Mucosa of descending colon (tissue), 3 donors: ENCODE measurements around the gene RAD51AP1. TPM values are rescaled to one million over a fixed set of nuclear protein-coding genes. Genes with fewer than 3 reads are reported as not detected.
A peak's percentile ranks its signal among the peaks of the same experiment; 100 is the strongest.

Experiments
- ATAC-seq: fragments of 200-7000 bp; cut with Tn5 transposase; one replicate; pipeline ENCODE4 v1.9.1; 2020; ENCODE audit warnings: mild to moderate bottlenecking, moderate library complexity
- DNase-seq, 3 donors: peaks; one replicate each; pipeline ENCODE4 v3.0.0-alpha.2; 2020
- H3K36me3 ChIP-seq: fragments of 200-600 bp; one replicate; pipeline ENCODE4 v1.8.0; 2021; ENCODE audit warnings: low read depth, mild to moderate bottlenecking
- H3K4me1 ChIP-seq: fragments of 200-600 bp; one replicate; pipeline ENCODE4 v1.8.0; 2021; ENCODE audit warnings: low read depth, mild to moderate bottlenecking
- H3K4me3 ChIP-seq: fragments of 200-600 bp; one replicate; pipeline ENCODE4 v1.8.0; 2021; ENCODE audit warnings: mild to moderate bottlenecking
- H3K9me3 ChIP-seq: fragments of 200-600 bp; one replicate; pipeline ENCODE4 v1.8.0; 2021; ENCODE audit warnings: mild to moderate bottlenecking
- CTCF ChIP-seq: fragments of 200-600 bp; IDR thresholded peaks from one replicate; pipeline ENCODE4 v1.8.0; 2022; ENCODE audit warnings: antibody characterized with exemption, mild to moderate bottlenecking
- intact Hi-C, 2 donors: fragments of 100-400 bp; cut with DNase I in 1 of 2; cut with micrococcal nuclease in 1 of 2; formaldehyde crosslinking; loops; one replicate each; pipeline versions ENCODE4 v1.11.0 to v1.11.1; 2022; cut with DNase I, micrococcal nuclease
- total RNA-seq, 3 donors: library from RNA; stranded (reverse); fragmentation: NEBNext Ultra II Directional in 2 of 3; extraction: Animal tissue kit (Norgen Biotek cat#: 25700) in 2 of 3; gene quantifications; one replicate each; pipeline versions ENCODE4 v1.2.1 to v1.2.4, GENCODE V29; 2021 to 2023
- donor health status: DM: no; HTN: no; CAD: no; lungs with moderate emphysema.
- donor health status: DM: no; HTN: no; CAD: no.
- donor health status: DM: no; HTN: yes; CAD: no.

Gene RAD51AP1
- total RNA-seq, 3 donors from 2014 or later, result 2.2 to 13.3 (median 4.4) TPM

- no peak for ATAC-seq
- Histone ChIP-seq H3K4me1 (no peaks in the 10 kb centered on the region), H3K9me3 (no peaks in the 10 kb centered on the region), H3K36me3 (no peaks in the 10 kb centered on the region), H3K4me3 (no peak overlapping the region)
- no peak for TF ChIP-seq CTCF
- DNase-seq, result no peak
- intact Hi-C loops, result no loop called here
These were observed 57.2 kb downstream of the RAD51AP1 start for GRCh38 chr12:4595881-4596280.

GRCh38 chr12:4603421-4603820 lies 64.7 kb downstream of the RAD51AP1 start:
- no peak for TF ChIP-seq CTCF
- Histone ChIP-seq H3K4me1 (peaks cover 3% of the 10 kb centered on the region), H3K9me3 (no peaks in the 10 kb centered on the region), H3K4me3 (no peak overlapping the region), H3K36me3 (no peaks in the 10 kb centered on the region)
- ATAC-seq (no peak), DNase-seq (no peak)
- intact Hi-C loops, result loop anchor here in 1 of 2 donors (10.0 kb wide), 1 partner anchor 151 kb away; no protein-coding TSS in a partner anchor

DNA sequence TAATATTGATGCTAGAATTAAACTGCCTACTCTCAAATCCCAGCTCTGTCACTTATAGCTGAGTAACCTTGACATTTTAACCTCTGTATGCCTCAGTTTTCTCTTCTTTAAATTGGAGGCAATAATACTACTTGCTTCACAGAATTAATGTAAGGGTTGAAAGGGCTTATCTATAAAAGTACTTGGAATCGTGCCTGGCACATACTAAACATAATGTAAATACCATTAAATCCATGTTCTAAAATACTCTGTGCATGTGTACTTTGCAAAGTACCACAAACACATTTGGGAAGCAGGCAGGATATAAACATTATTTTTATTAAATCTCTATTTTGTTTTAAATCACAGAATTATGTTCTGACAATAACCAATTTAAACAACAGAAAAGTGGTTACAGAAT lies 65.3 kb downstream of the RAD51AP1 start:
- H3K4me1 ChIP-seq, result peaks cover 3% of the 10 kb centered on the region
- ATAC-seq, result no peak
- no peak for DNase-seq
- H3K4me3 ChIP-seq, result no peak overlapping the region
- H3K36me3 ChIP-seq, result no peaks in the 10 kb centered on the region
- no peaks in the 10 kb centered on the region for H3K9me3 ChIP-seq
- no peak for TF ChIP-seq CTCF
- intact Hi-C loops, result loop anchor here in 1 of 2 donors (10.0 kb wide), 1 partner anchor 151 kb away; no protein-coding TSS in a partner anchor

DNA sequence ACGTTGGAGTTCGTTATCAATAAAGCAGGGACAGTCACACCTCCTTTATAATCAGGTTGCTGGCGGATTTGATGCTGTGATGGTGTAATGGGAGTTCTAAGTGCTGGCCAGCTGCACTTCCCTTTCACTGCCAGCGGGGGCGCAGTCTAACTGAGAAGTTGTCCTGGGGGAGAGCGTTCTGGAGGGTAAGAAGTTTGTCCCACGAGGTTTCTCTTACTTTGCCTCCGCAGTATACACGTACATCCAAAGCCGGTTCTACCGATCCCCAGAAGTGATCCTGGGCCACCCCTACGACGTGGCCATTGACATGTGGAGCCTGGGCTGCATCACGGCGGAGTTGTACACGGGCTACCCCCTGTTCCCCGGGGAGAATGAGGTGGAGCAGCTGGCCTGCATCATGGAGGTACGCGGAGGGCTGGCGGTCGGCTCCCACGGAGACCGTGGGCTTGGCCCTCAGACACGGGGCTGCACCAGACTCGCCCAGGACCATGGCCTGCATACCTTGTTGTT lies 66.0 kb downstream of the RAD51AP1 start:
- H3K9me3 ChIP-seq, result no peaks in the 10 kb centered on the region
- ATAC-seq (peak; percentile 100), DNase-seq (peak; percentile 78 to 88 (median 87))
- H3K36me3 ChIP-seq, result no peaks in the 10 kb centered on the region
- peak overlapping the region; percentile 50 for H3K4me3 ChIP-seq
- TF ChIP-seq CTCF, result peak; percentile 98
- H3K4me1 ChIP-seq, result peaks cover 3% of the 10 kb centered on the region
- intact Hi-C loops, result loop anchor here in 1 of 2 donors (10.0 kb wide), 1 partner anchor 150 kb away; no protein-coding TSS in a partner anchor

GRCh38 chr12:4607056-4607455 lies 68.4 kb downstream of the RAD51AP1 start:
- DNase-seq, result no peak
- intact Hi-C loops, result loop anchor here in 1 of 2 donors (10.0 kb wide), 1 partner anchor 148 kb away; no protein-coding TSS in a partner anchor
- no peaks in the 10 kb centered on the region for H3K36me3 ChIP-seq
- H3K4me1 ChIP-seq, result peaks cover 3% of the 10 kb centered on the region
- no peak overlapping the region for H3K4me3 ChIP-seq
- TF ChIP-seq CTCF, result no peak
- no peaks in the 10 kb centered on the region for H3K9me3 ChIP-seq
- no peak for ATAC-seq
